Thoracic aorta (tissue), 2 donors: ENCODE results near the gene CARS1. TPM values are rescaled to one million over a fixed set of nuclear protein-coding genes. Genes with fewer than 3 reads are reported as not detected.

Source experiments
- ATAC-seq: fragments of 150-250 bp; one replicate; pipeline ENCODE4 v1.8.0; 2017; ENCODE audit warnings: low read depth; ENCODE audit not compliant: insufficient number of reproducible peaks, low FRiP score
- DNase-seq: peaks from one replicate; pipeline ENCODE4 v3.0.0-alpha.2; 2020; ENCODE audit warnings: low spot score
- H3K27ac ChIP-seq, 2 donors: fragments of 200-600 bp; sonication (generic); 1 replicate in 1 of 2; 2 replicates in 1 of 2; pipeline ENCODE4 v1.5.1; 2016; ENCODE audit warnings: mild to moderate bottlenecking in 2 of 2, moderate library complexity in 2 of 2
- H3K27me3 ChIP-seq: fragments of 200-600 bp; sonication (generic); replicated peaks from 2 replicates; pipeline ENCODE4 v1.6.0; 2016; ENCODE audit warnings: mild to moderate bottlenecking; ENCODE audit not compliant: insufficient read depth
- H3K36me3 ChIP-seq: fragments of 200-600 bp; sonication (generic); one replicate; pipeline ENCODE4 v1.5.1; 2016
- H3K4me1 ChIP-seq, 2 donors: fragments of 200-600 bp; sonication (generic); 1 replicate in 1 of 2; 2 replicates in 1 of 2; pipeline versions ENCODE4 v1.5.1 to v1.6.0; 2016; ENCODE audit warnings: low read depth in 2 of 2, mild to moderate bottlenecking in 1 of 2; ENCODE audit not compliant: control insufficient read depth in 1 of 2
- H3K4me3 ChIP-seq: fragments of 200-600 bp; sonication (generic); 2 replicates; pipeline ENCODE4 v1.5.1; 2016; ENCODE audit warnings: mild to moderate bottlenecking
- H3K9me3 ChIP-seq: fragments of 200-600 bp; sonication (generic); 2 replicates; pipeline ENCODE4 v1.5.1; 2016
- total RNA-seq, 2 donors: library from RNA; depleted of rRNA; stranded (reverse); fragments of >200 nt; gene quantifications; one replicate each; pipeline versions ENCODE4 v1.1.0 to v1.2.3, GENCODE V29; 2016
- TF ChIP-seq, protein P1 (sequence below): fragments of 200-600 bp; sonication (generic); IDR thresholded peaks from one replicate; pipeline ENCODE4 v1.5.1; 2019; ENCODE audit warnings: antibody characterized with exemption

The CARS1 gene
- total RNA-seq, 2 donors from 2014 or later, result 38.4 to 56.5 TPM

DNA sequence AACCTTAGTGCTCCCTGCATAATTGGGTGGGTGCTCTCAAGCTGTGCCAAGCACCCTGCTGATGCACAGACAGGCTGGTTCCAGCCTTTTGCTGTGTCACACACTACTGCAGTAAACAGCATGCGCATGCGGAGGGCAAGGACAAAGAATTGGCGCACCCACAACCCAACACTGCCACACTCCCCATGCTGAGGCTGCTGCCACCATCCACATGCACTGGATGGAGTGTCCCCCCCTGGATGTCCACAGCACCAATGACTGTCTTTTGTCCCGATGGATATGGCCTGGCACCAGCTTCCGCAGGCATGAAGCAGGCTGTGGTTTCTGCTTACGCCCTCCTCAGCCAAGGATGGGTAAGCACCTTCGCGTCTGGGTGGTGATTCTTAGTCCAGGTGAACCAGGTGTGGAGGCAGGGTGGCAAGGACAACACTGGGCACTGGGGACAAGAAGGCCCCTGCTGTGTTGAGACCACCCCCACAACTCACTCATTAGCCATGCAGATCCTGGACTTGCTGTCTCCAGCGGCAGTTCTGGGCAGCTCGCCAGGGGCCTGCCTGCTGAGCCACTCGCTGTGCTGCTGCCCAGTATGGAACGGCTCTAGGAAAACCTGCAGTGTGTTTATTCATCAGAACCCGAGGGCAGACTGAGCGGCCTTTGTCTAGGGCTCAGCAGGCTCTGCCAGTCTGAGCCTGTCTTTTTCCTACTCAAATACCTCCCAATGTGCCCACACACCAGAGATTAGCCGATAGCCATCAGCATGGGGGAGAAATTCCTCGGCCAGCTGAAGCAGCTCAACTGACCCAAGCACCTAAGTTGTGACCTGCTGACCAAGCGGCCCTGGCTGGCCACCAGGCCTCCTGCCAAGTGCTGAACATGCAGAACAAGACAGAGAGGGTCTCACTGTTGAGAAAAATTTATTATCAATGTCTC lies 56.9 kb downstream of the CARS1 start:
- Histone ChIP-seq H3K9me3 (no peaks in the 10 kb centered on the region), H3K27me3 (no peaks in the 10 kb centered on the region), H3K27ac (peak overlapping the region; percentile 70 to 86), H3K36me3 (peaks cover 20% of the 10 kb centered on the region), H3K4me3 (no peak overlapping the region), H3K4me1 (peaks cover 5 to 29% of the 10 kb centered on the region in 2 donors)
- TF ChIP-seq, protein P1, sequence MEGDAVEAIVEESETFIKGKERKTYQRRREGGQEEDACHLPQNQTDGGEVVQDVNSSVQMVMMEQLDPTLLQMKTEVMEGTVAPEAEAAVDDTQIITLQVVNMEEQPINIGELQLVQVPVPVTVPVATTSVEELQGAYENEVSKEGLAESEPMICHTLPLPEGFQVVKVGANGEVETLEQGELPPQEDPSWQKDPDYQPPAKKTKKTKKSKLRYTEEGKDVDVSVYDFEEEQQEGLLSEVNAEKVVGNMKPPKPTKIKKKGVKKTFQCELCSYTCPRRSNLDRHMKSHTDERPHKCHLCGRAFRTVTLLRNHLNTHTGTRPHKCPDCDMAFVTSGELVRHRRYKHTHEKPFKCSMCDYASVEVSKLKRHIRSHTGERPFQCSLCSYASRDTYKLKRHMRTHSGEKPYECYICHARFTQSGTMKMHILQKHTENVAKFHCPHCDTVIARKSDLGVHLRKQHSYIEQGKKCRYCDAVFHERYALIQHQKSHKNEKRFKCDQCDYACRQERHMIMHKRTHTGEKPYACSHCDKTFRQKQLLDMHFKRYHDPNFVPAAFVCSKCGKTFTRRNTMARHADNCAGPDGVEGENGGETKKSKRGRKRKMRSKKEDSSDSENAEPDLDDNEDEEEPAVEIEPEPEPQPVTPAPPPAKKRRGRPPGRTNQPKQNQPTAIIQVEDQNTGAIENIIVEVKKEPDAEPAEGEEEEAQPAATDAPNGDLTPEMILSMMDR, result no peak
- ATAC-seq (no peak), DNase-seq (no peak)

DNA sequence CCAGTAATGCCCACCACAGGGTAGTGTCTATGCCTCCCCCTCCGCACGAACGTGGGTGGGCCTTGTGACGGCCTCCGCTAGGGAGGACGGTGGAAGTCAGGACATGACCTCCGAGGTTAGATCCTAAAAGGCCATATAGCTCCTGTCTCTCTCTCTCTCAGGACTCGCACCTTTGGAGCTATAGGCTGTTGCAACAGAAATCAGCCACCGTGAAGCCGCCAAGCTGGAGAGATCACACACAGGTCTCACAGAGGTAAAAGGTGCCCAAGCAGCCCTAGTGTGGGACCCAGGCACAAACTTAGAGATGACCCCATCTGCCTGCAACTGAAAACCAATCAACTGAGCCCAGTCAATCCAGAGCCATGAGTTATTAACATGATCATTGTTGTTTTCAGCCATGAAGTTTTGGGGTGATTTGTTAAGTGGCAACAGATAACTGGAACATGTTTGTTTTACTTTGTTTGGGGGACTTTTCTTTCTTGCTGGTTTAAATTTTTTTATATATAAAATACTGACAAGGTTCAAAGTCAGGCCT lies 57.7 kb downstream of the CARS1 start:
- TF ChIP-seq, protein P1, result no peak
- Histone ChIP-seq H3K9me3 (no peaks in the 10 kb centered on the region), H3K4me1 (peaks cover 5 to 29% of the 10 kb centered on the region in 2 donors), H3K36me3 (peaks cover 14% of the 10 kb centered on the region), H3K27ac (no peak overlapping the region), H3K4me3 (no peak overlapping the region), H3K27me3 (no peaks in the 10 kb centered on the region)
- DNase-seq (no peak), ATAC-seq (no peak)

DNA sequence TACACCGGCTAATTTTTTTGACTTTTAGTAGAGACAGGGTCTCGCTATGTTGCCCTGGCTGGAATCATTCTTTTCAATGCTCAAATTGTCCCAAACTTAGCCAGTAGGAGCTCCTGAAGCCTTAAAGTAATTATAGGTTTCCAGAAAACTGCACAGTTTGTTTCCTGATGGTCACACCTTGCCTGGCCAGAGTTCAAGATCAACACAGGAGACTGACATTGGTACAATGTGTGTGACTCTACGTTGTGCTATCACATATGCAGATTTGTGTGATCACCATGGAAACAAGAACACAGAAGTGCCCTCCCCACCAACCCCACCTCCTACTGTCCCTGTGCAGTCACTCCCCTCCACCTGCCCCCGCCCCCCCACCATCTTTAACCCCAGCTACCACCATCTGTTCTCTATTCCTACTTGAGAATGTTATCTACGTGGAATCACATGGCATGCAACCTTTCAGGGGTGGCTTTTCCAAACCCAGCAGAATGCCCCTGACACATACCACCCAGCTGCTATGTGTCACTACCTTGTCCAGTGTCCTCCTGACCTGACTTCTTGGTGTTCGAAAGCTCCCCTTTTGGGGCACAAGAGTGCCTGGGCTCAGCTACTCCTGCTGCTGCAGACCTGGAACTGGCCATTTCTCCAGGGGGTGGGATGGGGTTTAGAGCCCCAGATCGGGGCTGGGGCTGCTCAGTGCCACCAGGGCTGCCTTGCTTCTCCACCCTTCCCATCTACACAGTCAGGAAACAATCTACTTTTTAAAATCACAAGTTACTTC lies 59.0 kb downstream of the CARS1 start:
- H3K4me1 ChIP-seq, result peaks cover 5 to 29% of the 10 kb centered on the region in 2 donors
- no peaks in the 10 kb centered on the region for H3K27me3 ChIP-seq
- ATAC-seq, result no peak
- peaks cover 6% of the 10 kb centered on the region for H3K36me3 ChIP-seq
- no peak for DNase-seq
- no peak overlapping the region for H3K27ac ChIP-seq
- no peak overlapping the region for H3K4me3 ChIP-seq
- TF ChIP-seq, protein P1, result no peak
- H3K9me3 ChIP-seq, result no peaks in the 10 kb centered on the region

DNA sequence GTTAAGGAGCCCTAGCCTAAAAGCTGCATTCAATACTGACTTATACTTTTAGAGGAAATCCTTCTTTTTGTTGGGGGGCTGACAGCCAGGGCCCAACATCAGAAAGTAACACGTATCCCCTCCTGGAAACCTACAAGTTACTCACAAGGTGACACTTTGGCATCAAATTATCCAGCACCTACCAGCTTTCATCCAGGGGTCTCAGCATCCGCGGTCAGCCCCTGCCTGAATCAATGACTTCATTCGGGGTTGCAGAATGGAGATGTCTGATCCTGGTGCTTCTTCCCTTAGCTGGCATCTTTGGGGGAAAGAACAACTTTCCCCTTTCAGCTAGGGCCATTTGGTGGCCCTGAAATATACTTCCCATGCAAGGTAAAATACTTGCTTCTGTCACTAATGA lies 59.8 kb downstream of the CARS1 start:
- peaks cover 8 to 32% of the 10 kb centered on the region in 2 donors for H3K4me1 ChIP-seq
- ATAC-seq (no peak), DNase-seq (no peak)
- no peaks in the 10 kb centered on the region for H3K27me3 ChIP-seq
- no peak overlapping the region for H3K4me3 ChIP-seq
- TF ChIP-seq, protein P1, result no peak
- H3K9me3 ChIP-seq, result no peaks in the 10 kb centered on the region
- no peak overlapping the region for H3K27ac ChIP-seq
- H3K36me3 ChIP-seq, result peaks cover under 1% of the 10 kb centered on the region

DNA sequence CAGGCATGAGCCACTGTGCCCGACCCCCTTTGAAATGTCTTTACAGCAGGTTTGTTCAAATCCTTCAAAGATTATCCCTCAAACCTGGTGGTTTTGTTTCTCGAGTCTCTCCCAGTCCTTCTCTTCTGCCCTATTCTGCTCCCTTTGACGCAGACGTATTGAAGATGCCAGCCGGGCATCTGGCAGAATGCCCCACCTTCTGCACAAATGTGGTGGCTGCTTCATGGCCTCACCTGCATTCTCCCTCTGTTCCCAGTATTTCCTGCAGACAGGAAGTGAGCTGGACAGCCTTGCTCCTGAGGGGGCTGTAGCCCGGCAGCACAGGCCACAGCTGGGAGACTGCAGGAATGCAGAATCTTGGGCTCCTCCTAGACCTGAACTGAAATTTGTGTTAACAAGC lies 60.2 kb downstream of the CARS1 start:
- H3K27me3 ChIP-seq, result no peaks in the 10 kb centered on the region
- H3K4me3 ChIP-seq, result no peak overlapping the region
- H3K36me3 ChIP-seq, result no peaks in the 10 kb centered on the region
- no peak for ATAC-seq
- H3K4me1 ChIP-seq, result peaks cover 8 to 28% of the 10 kb centered on the region in 2 donors
- TF ChIP-seq, protein P1, result no peak
- DNase-seq, result no peak
- no peak overlapping the region for H3K27ac ChIP-seq
- H3K9me3 ChIP-seq, result no peaks in the 10 kb centered on the region
